GM18867 (cell line): ENCODE results near the gene GSTM5.
"Not testable (repeated sequence)": the region's sequence is repeated elsewhere in the genome, so short reads cannot be mapped to it uniquely, and the experiment has no call there.

Experiments used
- ATAC-seq: cut with Tn5 transposase; IDR thresholded peaks from one replicate; pipeline ENCODE4 v1.9.1; 2021; ENCODE audit warnings: mild to moderate bottlenecking, moderate library complexity; ENCODE audit not compliant: unreplicated experiment

GSTM5 gene

DNA sequence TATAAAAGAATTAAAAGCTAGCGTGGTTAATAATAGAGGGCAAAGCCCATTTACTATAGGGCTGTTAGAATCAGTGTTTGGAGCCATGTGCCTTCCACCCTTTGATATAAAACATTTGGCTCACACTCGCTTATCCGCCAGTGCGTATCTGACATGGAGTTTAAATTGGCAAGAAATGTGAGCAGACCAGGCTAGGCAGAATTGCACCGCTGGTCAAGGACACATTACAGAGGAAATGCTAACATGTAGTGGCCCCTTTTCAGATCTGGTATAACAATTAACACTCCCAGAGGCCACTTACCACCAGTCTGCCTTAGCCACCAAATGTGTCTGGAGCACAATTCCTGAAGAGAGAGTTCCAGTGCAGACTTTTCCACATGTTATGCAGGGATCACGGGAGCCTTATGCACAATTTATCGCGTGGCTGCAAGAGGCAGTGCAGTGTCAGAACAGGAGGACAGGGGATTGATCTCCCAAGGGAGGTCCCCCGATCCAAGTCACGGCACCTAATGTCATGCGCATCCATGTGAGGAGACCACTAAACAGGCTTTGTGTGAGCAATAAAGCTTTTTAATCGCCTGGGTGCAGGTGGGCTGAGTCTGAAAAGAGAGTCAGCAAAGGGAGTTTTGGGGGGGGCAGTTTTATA lies 14.8 kb downstream of the GSTM5 start:
- ATAC-seq, result no peak

DNA sequence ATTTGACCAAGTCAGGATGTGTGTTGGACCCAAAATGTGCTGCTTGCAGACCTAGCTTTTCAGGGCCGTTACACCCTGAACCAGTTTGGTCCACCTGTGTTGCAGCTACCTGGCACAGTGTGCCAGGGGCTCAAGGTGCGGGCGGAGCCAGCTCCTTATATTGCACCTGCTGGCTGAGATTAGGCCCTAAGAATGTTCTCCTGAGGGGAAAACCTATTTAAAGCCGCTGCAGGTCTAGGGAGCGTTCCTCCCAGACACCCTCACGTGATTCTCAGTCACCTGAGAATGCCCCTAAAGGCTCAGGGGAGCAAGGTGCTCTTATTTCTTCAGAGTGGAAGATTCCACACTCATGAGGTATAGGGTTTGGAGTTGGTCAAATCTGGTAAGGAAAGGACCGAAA lies 16.8 kb downstream of the GSTM5 start:
- ATAC-seq, result no peak

DNA sequence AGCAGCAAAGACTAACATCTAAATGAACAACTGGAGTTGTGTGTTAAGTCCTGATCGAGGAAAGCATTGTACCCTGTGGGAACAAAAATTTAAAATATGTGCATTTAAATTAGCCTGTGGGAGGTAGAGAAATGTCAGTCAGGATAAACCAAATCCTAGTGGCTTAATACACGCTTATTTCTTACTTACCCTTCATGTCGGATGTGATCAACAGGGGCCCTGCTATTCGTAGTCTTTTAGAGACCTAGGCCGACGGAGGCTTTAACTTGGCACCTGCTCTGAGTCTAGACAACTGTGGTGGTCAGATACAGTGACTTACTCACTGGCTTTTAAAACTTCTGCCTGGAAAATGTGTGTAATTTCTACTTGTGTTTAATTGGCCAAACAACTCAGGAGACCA lies 18.6 kb downstream of the GSTM5 start:
- no peak for ATAC-seq

DNA sequence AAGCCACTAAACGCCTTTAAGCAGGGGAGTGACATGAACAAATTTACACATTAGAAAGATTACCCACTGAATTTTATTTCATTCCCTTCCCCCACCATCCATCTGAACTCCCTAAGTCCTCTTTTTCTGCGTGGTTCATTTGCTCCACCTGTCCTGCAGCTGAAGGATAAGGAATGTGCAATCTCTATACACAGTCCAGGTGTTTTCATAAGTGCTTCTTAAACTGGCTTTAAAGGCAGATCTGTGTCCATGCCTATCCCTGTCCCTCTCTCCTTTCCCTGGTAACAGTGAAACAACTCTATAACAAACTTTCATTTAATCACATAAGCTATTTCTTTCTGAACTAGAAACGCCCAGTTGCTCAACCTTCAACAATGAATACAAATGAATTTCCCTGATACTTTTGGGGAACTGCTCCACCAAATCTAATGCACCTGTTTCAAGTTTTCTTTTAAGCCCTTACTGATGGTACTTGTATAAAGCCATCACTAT lies 20.4 kb downstream of the GSTM5 start:
- no peak for ATAC-seq

DNA sequence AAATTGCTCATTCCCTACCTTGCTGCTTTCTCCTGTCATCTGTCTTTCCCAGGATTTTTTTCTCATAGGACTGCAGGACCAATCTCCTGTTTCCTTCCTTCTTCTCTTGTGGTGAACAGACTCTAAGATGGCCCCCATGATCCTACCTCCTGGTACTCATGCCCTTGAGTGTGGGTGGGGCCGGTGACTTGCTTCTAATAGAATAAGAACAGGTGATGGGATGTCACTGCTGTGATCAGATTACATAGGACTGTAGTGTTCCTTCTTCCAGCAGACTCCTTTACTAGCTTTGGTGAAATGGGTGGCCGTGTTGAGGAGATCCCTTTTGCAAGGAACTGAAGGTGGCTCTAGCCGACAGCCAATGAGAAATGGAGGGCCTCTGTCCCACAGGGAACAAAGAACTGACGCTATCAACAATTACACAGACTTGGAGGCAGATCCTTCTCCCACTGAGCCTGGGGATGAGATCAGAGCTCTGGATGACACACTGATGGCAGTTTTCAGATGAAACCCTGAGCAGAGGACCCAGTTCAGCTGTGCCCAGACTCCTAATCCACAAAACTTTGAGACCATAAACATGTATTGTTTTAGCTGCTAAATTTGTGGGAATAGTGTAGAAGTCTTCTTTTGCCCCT lies 21.3 kb downstream of the GSTM5 start:
- no peak for ATAC-seq

DNA sequence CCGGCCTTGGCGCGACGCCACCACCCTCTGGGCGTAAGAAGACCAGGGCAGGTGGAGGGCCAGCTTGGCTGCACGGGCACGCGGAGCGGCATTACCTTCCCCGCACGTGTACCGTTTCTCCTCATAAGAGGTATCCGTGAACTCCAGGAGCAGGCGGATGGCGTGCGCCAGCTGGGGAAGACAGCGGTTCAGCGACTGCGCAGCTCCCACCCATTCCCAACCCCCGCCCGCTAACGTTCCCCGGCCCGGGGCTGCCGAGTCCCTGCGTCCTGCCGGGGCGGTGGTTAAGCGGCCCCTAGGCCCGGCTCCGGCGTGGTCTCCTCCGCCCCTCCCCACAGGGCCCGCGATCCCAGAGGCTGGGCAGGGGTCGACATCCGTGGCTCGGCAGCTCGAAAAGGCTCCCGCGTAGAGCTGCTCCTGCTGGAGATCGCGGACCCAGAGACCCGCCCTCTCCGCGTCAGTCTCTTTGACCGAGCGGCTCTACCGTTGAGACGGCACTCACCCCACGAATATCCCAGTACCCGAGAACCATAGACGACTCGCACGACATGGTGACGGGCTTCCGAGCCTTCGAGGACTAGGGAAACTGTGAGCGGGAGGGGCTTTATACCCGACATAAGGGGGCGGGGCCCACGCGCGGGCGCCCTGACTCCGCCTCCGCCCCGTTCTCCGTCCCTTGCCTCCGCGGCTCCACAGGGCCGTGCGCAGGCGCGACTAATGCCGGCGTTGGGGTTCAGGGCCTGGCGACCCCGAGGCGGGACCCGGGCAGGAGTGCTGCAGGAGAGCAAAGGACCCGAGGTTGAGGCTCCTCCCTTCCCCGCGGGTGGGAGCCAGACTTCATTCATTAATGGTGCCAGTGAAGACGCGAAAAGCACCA lies 27.9 kb downstream of the GSTM5 start:
- no peak for ATAC-seq

DNA sequence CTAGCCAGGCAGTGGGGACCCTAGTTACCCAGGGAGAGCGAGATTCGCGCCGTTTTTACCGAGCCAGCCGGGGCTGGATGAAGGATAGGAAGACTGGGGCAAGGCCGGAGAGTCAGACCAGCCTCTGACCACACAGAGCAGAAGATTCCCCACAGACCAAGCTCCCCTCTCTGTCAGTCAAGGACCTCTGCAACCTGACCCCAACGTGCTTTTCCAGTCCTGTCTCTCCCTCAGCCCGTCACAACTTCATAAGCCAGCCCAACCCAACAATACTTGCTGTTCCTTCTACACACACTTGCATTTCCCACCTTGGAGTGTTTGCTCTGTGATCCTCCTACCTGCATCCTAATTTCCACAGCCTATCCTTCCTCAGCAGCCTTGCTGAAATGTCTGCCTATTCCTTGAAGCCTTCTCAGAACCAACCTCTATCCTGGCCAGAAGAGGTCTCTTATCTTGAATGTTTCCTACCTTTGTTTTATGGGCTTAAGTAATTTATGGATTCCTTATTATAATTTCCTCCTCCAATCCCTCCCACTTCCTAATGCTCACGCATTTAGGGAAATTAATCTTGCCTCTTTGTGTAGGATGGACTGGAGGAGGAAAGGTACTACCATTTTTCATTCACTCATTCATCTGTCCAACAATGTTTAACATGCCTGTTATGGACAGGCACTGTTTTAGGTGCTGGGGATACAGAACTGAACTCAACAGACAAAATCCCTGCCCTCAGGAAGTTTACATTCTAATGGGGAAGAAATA lies 28.7 kb downstream of the GSTM5 start, which contains the start of gene GSTM3:
GSTM3 (minus strand) TSS at position 424 of the 759 bp plus-strand sequence. CDS start 751 bp downstream, outside the sequence.
- ATAC-seq, result no peak

DNA sequence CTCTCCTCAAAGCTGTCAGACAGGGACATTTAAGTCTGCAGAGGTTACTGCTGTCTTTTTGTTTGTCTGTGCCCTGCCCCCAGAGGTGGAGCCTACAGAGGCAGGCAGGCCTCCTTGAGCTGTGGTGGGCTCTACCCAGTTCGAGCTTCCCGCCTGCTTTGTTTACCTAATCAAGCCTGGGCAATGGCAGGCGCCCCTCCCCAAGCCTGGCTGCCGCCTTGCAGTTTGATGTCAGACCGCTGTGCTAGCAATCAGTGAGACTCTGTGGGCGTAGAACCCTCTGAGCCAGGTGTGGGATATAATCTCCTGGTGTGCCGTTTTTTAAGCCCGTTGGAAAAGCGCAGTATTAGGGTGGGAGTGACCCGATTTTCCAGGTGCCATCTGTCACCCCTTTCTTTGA lies 36.3 kb downstream of the GSTM5 start:
- ATAC-seq, result not testable (repeated sequence)

DNA sequence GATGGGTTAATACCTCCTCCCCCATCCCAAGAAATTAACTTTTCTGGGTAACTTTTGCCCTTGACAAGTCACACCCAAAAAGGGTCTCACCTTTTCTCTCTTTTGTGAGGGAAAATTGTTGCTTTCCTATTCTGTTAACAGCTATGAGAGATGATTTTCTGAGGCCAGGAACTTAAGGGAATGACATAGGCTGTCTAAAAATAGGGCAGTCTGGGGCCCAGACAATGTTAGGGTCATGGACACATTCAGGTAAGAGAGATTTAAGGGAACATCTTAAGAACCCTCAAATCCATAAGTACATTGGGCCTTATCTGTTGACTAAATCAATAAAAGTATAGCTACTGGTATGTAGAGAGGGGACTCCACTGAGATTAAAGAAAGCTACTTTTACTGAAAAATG lies 37.2 kb downstream of the GSTM5 start:
- no peak for ATAC-seq

DNA sequence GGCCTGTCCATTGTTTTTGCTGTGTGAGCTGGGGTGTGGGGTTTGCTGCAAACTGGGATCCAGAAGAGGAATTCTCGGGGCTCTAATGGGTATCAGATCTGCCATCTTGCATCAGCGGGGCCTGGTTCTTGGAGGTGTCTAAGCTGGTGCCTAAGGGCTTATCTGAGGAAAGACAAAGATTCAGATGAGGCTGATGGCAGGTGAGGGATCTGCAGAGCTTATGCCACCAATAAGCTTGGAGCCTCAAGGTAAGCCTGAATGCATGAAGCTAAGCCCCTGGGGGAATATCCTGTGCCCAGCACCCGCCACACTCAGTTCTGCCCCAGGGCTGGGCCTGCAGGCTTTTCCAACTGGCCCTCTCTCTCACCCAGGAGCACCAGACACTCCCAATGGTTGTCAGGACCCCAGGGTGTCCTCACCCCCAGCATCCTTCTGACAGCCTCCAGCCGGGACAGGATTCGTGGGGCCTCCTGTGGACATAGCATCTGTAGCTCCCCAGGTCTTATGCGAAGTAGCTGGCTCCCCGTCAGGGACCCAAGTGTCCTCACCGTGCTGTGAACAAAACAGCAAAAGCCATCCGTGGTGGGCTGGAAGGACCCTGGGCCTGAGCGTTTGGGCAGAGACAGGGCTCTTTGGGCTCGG lies 38.3 kb downstream of the GSTM5 start:
- no peak for ATAC-seq

DNA sequence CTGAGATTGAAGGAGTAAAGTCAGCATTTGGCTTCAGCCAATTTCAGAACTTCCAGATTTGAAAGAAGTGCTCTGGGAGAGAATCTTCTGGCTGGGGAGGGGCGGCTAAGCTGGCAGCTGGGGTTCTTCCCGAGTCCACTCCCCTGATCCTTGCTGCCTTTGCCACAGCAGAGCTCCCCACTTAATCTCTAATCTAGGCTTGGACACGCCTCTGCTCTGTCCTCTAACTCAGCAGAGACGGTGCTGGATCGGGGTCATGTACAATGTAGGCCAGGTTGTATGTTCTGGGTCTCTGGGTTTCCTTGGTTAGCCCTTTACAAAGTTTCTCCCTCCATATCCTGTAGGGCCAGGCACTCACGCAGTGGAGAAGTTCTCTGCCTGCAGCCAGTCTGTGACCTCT lies 38.9 kb downstream of the GSTM5 start:
- ATAC-seq, result no peak

DNA sequence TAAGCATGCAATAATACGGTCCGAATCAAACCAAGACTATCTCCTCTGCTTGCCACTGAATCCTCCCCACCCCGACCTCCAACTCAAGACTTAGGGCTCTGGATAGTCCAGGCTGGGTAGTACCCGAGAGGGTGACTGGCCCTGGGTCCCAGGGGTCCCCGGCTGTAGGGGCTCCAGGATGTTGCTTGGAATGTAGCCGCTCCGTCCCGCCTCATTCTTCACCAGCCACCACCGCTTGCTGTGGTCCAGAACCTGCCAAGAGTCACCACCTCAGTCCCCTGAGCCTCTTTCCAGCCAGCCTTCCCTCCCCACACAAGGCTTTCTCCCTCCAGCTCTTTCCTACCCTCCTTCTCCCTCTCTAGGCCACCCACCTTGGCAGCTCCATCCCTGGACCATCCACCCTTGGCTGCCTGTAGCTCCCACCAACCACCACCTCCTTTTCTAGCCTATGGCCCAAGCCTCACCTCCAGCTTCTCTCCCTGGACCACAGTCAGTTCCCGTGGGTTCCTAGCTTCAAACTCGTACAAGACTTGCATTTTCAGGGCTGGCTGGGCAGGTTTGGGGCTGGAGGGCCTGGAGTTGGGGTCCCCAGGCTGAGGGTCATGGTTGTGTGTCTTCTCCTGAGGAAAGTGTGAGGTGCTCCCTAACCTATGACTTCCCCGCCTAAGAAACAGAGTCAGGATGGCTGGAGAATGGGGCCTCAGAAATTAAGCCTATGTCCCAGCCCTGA lies 39.6 kb downstream of the GSTM5 start:
- no peak for ATAC-seq

DNA sequence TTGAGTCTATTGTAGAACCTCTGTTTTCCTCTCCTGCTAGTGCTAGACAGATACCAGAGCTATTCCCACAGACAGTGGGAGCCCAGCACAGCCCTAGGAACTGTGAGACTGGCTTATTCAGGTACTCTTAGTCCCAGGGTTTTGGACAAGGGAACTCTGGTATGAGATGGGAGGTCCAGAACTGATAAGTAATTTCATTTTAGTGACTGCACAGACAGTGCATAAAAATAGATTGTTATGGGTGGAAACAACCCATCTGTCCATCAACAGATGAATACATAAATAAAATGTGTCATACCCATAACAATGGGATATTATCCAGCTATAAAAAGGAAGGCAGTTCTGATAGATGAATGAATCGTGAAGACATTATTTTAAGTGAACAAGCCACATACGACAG lies 42.7 kb downstream of the GSTM5 start:
- ATAC-seq, result no peak

DNA sequence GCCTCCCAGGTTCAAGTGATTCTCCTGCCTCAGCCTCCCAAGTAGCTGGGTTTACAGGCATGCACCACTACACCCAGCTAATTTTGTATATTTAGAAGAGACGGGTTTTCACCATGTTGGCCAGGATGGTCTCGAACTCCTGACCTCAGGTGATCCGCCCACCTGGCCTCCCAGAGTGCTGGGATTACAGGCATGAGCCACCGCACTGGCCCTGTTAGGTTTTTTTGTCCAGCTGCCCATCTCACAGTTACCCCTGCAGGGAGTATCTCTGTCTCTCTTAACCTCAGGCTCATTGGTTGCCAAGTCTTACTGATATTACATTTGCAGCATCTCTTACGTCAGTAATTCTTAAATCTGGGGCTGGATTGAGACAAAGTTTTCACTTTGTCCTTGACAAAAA lies 44.3 kb downstream of the GSTM5 start:
- ATAC-seq, result not testable (repeated sequence)

DNA sequence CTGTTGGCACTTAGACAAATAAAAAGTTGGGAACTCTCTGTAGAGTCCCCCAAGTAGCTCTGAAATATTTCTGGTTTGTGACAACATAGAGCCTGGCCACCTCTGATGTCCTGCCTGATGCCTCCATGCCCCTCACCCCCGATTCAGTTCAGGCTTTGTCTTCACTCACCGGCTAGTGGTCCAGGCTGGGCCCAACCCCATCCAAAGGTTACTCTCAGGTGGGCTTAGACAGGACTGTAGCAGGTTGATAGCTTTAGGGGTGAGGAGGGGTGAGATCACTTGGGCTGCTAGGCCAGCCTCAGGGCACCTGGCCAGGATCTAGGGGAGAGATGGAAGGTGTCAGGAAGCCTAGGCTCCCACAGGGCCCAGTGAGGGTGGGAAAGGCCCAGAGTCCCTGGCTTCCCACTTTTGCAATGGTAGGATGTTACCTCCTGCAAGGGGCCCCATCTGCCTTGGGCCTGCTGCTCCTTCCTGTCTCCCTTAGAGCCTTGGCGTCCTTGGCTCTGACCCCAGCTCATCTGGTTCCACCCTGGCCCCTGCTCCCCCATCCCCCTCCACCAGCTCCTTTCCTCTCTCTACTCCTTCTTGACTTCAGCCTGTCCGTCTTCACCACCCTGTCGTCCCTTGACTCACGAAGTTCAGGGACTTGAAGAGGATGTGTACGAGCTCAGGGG lies 44.9 kb downstream of the GSTM5 start:
- no peak for ATAC-seq

DNA sequence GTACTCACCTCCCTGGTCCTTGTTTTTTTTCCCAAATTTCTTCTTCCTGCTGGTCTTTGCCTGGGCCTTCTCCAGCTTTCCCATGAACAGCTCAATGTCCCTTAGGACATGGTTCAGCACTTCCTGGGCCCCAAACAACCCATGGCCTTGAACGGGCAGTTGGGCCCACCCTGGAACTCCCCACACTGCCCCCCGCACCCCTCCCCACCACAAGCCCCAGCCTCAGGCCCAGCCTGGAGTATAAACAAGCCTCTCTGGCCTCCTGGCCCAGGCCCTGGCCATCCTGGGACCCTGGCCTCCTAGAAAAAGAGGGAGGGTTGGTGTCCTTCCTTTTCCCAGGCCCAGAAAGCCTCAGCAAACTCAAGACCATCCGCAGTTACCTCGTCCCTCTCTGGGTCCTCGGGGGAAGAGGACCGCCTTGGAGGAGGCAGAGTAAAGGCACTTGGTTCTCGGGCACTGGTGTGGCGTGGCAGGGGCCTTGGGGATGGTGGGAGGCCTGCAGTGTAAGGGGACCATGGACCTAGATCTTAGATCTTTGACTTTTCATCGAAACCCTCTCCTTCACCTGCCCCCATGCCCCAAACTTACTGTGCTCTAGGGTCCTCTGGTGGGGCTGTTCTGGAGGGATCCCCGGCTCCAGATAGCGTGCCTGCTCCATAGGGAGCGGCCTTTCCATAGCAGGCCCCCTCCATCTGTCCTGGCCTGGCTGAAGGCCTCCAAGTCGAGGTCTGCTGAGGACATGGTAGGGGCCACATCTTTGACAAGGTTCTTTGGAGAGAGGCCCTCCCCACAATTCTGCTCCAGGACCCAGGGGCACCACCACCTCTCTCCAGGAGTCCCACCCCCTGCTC lies 46.1 kb downstream of the GSTM5 start:
- no peak for ATAC-seq

DNA sequence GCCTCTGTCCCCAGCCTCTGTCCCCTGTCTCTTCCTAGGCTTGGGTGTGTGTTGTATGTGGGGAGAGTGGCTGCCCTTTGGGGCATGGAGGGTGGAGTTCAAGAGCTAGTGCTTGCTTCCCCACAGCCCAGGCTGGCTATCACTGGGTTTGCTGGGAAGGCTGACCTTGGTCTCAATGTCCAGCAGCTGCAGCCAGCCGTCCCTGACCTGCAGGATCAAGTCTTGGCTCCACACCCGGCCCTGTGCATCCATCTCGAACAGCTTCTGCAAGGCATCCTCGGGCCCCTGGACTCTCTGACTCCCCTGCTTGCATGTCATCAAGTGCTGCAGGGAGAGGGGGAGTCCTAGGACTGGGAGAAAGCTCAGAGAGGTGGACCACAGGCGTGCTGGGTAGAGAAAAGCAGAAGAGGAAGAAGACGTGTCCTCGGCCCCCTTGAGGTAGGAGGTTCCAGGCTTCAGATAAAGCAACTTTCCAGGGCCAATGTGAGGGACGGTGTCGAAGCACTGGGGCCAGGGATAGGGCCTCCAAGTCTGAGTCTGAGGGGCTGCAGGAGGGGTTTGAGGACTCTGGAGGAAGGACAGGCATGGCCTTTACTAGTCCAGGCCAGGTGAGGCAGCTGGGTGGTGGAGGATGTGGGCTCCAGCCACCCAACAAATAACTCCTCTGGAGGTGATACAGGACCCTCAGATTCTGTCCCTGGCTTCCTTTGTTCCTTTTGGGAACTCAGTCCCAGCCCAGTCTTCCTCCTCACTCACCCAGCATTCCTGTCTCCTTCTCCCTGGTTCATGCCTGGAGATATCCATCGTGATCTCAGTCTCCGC lies 47.7 kb downstream of the GSTM5 start:
- no peak for ATAC-seq
